HepG2 (cell line): ENCODE data around the gene BCDIN3D. TPM values are rescaled to one million over a fixed set of nuclear protein-coding genes. Genes with fewer than 3 reads are reported as not detected.

ENCODE experiments used
- ATAC-seq: fragments of 200-7000 bp; cut with Tn5 transposase; 3 replicates; pipeline ENCODE4 v1.9.1; 2020; ENCODE audit warnings: mild to moderate bottlenecking, moderate library complexity
- BruUV-seq: library from RNA; stranded (reverse); fragments of 400-500 nt; replicated peaks from 2 replicates; lab custom pipeline; 2021; lab: Mats Ljungman, UMichigan
- CTCF ChIA-PET: fragments of 300-600 bp; formaldehyde crosslinking; extraction: SDS; loops from one replicate; lab custom pipeline; 2021; ENCODE audit warnings: low total read pairs, inconsistent platforms, low intra/inter-chr PET ratio; lab: Yijun Ruan, JAX
- POLR2A ChIA-PET: fragments of 350-600 bp; sonication (Branson Sonifier 250); formaldehyde crosslinking; loops from one replicate; lab custom pipeline; 2020; ENCODE audit warnings: antibody characterized with exemption, inconsistent platforms; lab: Yijun Ruan, JAX
- DNase-seq: peaks from one replicate; pipeline ENCODE4 v3.0.0-alpha.2; 2015; ENCODE audit warnings: low spot score
- FAIRE-seq: peaks from 3 replicates; lab custom pipeline; 2011; peaks lifted over from hg19 to GRCh38; lab: Jason Lieb, UNC
- H2AFZ ChIP-seq: one replicate; pipeline ENCODE4 v1.6.1; 2011; ENCODE audit warnings: low read length, inconsistent platforms
- H3K27ac ChIP-seq: fragments of 300-600 bp; 3 replicates; pipeline ENCODE4 v1.8.0; 2011; ENCODE audit warnings: mixed run types, mild to moderate bottlenecking, mixed read lengths, low read length, inconsistent platforms; ENCODE audit not compliant: insufficient read depth; ENCODE audit errors: extremely low read length
- H3K27me3 ChIP-seq, 2 experiments: fragments of 200-600 bp in 1 of 2; 2 replicates in 1 of 2; 3 replicates in 1 of 2; pipeline versions ENCODE4 v1.6.0 to v1.8.0; 2011; ENCODE audit warnings: low read length in 2 of 2, mild to moderate bottlenecking in 2 of 2, moderate library complexity in 2 of 2, inconsistent platforms in 1 of 2; ENCODE audit not compliant: insufficient read depth in 2 of 2, control insufficient read depth in 1 of 2
- H3K36me3 ChIP-seq, 2 experiments: fragments of 200-600 bp in 1 of 2; replicated peaks in 1 of 2; 2 replicates in 1 of 2; 3 replicates in 1 of 2; pipeline versions ENCODE4 v1.5.1 to v1.8.0; 2011; ENCODE audit warnings: low read length in 2 of 2, inconsistent platforms in 1 of 2; ENCODE audit not compliant: insufficient read depth in 2 of 2, control insufficient read depth in 1 of 2
- H3K4me1 ChIP-seq: 2 replicates; pipeline ENCODE4 v1.5.1; 2012; ENCODE audit warnings: low read length, inconsistent platforms; ENCODE audit not compliant: insufficient read depth
- H3K4me2 ChIP-seq: 2 replicates; pipeline ENCODE4 v1.6.0; 2011; ENCODE audit warnings: low read depth, low read length, inconsistent platforms
- H3K4me3 ChIP-seq, 3 experiments: fragments of 200-600 bp in 1 of 3; sonication (generic), shearing (Covaris generic) in 1 of 3; replicated peaks in 1 of 3; 2 replicates each; pipeline ENCODE4 v1.5.1; 2011 to 2016; ENCODE audit warnings: low read length in 3 of 3, inconsistent platforms in 2 of 3, low read depth in 2 of 3, mild to moderate bottlenecking in 2 of 3, control low read depth in 1 of 3, mixed read lengths in 1 of 3; ENCODE audit not compliant: insufficient read depth in 1 of 3
- H3K79me2 ChIP-seq: one replicate; pipeline ENCODE4 v1.6.1; 2011; ENCODE audit warnings: low read length, inconsistent platforms; ENCODE audit not compliant: insufficient read depth
- H3K9ac ChIP-seq: 2 replicates; pipeline ENCODE4 v1.6.0; 2011; ENCODE audit warnings: mild to moderate bottlenecking, low read depth, low read length, inconsistent platforms; ENCODE audit not compliant: insufficient read depth
- H3K9me3 ChIP-seq: 2 replicates; pipeline ENCODE4 v1.5.1; 2012; ENCODE audit warnings: mild to moderate bottlenecking, low read length
- H4K20me1 ChIP-seq: 2 replicates; pipeline ENCODE4 v1.6.0; 2011; ENCODE audit warnings: inconsistent platforms, mild to moderate bottlenecking, low read length, moderate library complexity; ENCODE audit not compliant: insufficient read depth
- KDM2A ChIP-seq: sonication (generic); formaldehyde crosslinking; IDR thresholded peaks from 2 replicates; pipeline ENCODE4 v1.4.0; 2020; ENCODE audit warnings: low read depth, missing genetic modification reagents, borderline replicate concordance
- NCOR1 ChIP-seq: fragments of 200-600 bp; sonication (generic); IDR thresholded peaks from 2 replicates; pipeline ENCODE4 v1.7.0; 2017; ENCODE audit warnings: antibody characterized with exemption, low read length, borderline replicate concordance
- NFIB ChIP-seq: sonication (generic); formaldehyde crosslinking; IDR thresholded peaks from 2 replicates; pipeline ENCODE4 v1.9.0; 2021; ENCODE audit warnings: missing genetic modification reagents, mild to moderate bottlenecking, borderline replicate concordance
- PHF21A ChIP-seq: sonication (generic); formaldehyde crosslinking; IDR thresholded peaks from 2 replicates; pipeline ENCODE4 v1.5.0; 2020; ENCODE audit warnings: mild to moderate bottlenecking, missing genetic modification reagents
- RARA ChIP-seq: IDR thresholded peaks from 2 replicates; pipeline ENCODE4 v1.6.1; 2016; ENCODE audit warnings: missing genetic modification reagents, missing compliant biosample characterization
- RFX5 ChIP-seq: IDR thresholded peaks from 2 replicates; pipeline ENCODE4 v1.6.1; 2011; ENCODE audit warnings: low read depth, low read length, improper control_type of control experiment
- SMAD9 ChIP-seq: sonication (generic); formaldehyde crosslinking; IDR thresholded peaks from 2 replicates; pipeline ENCODE4 v1.5.1; 2020; ENCODE audit warnings: mild to moderate bottlenecking, missing genetic modification reagents
- THAP8 ChIP-seq: sonication (generic); formaldehyde crosslinking; IDR thresholded peaks from 2 replicates; pipeline ENCODE4 v1.5.1; 2020; ENCODE audit warnings: missing genetic modification reagents, mild to moderate bottlenecking, borderline replicate concordance
- ZBTB20 ChIP-seq: sonication (generic); formaldehyde crosslinking; IDR thresholded peaks from 2 replicates; pipeline ENCODE4 v1.8.1; 2023; ENCODE audit warnings: missing genetic modification reagents, low read depth, mild to moderate bottlenecking, borderline replicate concordance
- ZKSCAN5 ChIP-seq: sonication (generic); formaldehyde crosslinking; IDR thresholded peaks from 2 replicates; pipeline ENCODE4 v1.5.1; 2020; ENCODE audit warnings: mild to moderate bottlenecking, missing genetic modification reagents
- ZNF264 ChIP-seq: sonication (generic); formaldehyde crosslinking; IDR thresholded peaks from 2 replicates; pipeline ENCODE4 v1.4.0; 2020; ENCODE audit warnings: missing genetic modification reagents
- ZNF503 ChIP-seq: sonication (generic); formaldehyde crosslinking; IDR thresholded peaks from 2 replicates; pipeline ENCODE4 v1.4.0; 2020; ENCODE audit warnings: missing genetic modification reagents
- ZNF550 ChIP-seq: sonication (generic); formaldehyde crosslinking; IDR thresholded peaks from 2 replicates; pipeline ENCODE4 v1.4.0; 2020; ENCODE audit warnings: mild to moderate bottlenecking, missing genetic modification reagents, borderline replicate concordance
- ZNF788 ChIP-seq: sonication (generic); formaldehyde crosslinking; IDR thresholded peaks from 2 replicates; pipeline ENCODE4 v1.5.0; 2020; ENCODE audit warnings: mild to moderate bottlenecking, missing genetic modification reagents, borderline replicate concordance
- WGBS: methylation state at CpG from one replicate; pipeline ENCODE4 v1.1.6; 2017; ENCODE audit warnings: low lambda C conversion rate; 5-methylcytosine and 5-hydroxymethylcytosine counted together
- in situ Hi-C: cut with HindIII; loops from 2 replicates; pipeline ENCODE4 v1.10.0; 2017; ENCODE audit warnings: low pct_unique_long_range_greater_than_20kb; ENCODE audit not compliant: extremely low pct_ligation_motif_present
- intact Hi-C: fragments of 100-400 bp; cut with micrococcal nuclease; formaldehyde crosslinking; loops from one replicate; pipeline ENCODE4 v1.10.0; 2022; ENCODE audit not compliant: unreplicated experiment
- polyA plus RNA-seq, 8 experiments: library from polyadenylated mRNA; depleted of rRNA in 3 of 8; stranded (reverse) in 7 of 8; unstranded in 1 of 8; fragments of >200 nt; fragmentation: Illumina TruSeq in 4 of 8; extraction: Trizol in 4 of 8; gene quantifications; 2 replicates each; pipeline versions ENCODE4 v1.2.1 to v1.2.3, GENCODE V29; 2011 to 2016; ENCODE audit warnings: low read depth in 4 of 8, missing spikeins in 1 of 8, mixed read lengths in 1 of 8; ENCODE audit not compliant: insufficient read depth in 1 of 8
- total RNA-seq, 5 experiments: library from RNA; depleted of rRNA; stranded (reverse); fragments of >200 nt; fragmentation: Illumina TruSeq; extraction: Trizol; gene quantifications; 2 replicates each; pipeline ENCODE4 v1.2.3, GENCODE V29; 2016; ENCODE audit warnings: low read depth in 1 of 5

BCDIN3D gene
- total and polyA plus RNA-seq, 2 of the 13 experiments (the other 11 are each of a cell fraction or from before 2014, with no cell fraction given) = 2.2 to 2.5 TPM

- no peak for TF ChIP-seq RFX5
- TF ChIP-seq RARA (CRISPR knock-in tag) = no peak
- TF ChIP-seq ZKSCAN5 (CRISPR knock-in tag) = no peak
- TF ChIP-seq NFIB = no peak
- TF ChIP-seq ZNF264 = no peak
- TF ChIP-seq KDM2A (CRISPR knock-in tag) = no peak
- TF ChIP-seq THAP8 (CRISPR knock-in tag) = no peak
- no peak for TF ChIP-seq PHF21A (CRISPR knock-in tag)
- no peak for TF ChIP-seq NCOR1
- intact Hi-C loops = no loop called here
- 83% methylated on average over 3 of the region's 7 CpGs for WGBS
- ChIA-PET CTCF (no interaction called here), POLR2A (no interaction called here)
- Histone ChIP-seq H3K4me2 (no peak overlapping the region), H3K9ac (no peak overlapping the region), H3K4me3 (no peak overlapping the region), H3K27me3 (no peaks in the 10 kb centered on the region), H3K27ac (no peak overlapping the region), H2AFZ (no peak overlapping the region), H4K20me1 (no peaks in the 10 kb centered on the region), H3K4me1 (no peaks in the 10 kb centered on the region), H3K79me2 (no peaks in the 10 kb centered on the region), H3K36me3 (peaks cover 9 to 38% of the 10 kb centered on the region in 2 experiments; a peak in 4 of 5 replicates), H3K9me3 (no peaks in the 10 kb centered on the region)
- FAIRE-seq (no peak), DNase-seq (no peak), ATAC-seq (no peak)
- BruUV-seq = no TSS peak
- in situ Hi-C loops = no loop called here
Measured at GRCh38 chr12:49806877-49807276, 36.0 kb downstream of the BCDIN3D start.

- ChIA-PET CTCF (no interaction called here), POLR2A (no interaction called here)
- in situ Hi-C loops = no loop called here
- no peaks in the 10 kb centered on the region for H3K79me2 ChIP-seq
- H3K27me3 ChIP-seq = no peaks in the 10 kb centered on the region
- H2AFZ ChIP-seq = no peak overlapping the region
- H3K4me1 ChIP-seq = peaks cover 3% of the 10 kb centered on the region
- no peaks in the 10 kb centered on the region for H4K20me1 ChIP-seq
- FAIRE-seq (no peak), ATAC-seq (no peak), DNase-seq (no peak)
- no peaks in the 10 kb centered on the region for H3K9me3 ChIP-seq
- no peak overlapping the region for H3K27ac ChIP-seq
- WGBS = 93% methylated on average over 7 of the region's 7 CpGs
- H3K36me3 ChIP-seq = peaks cover 12 to 43% of the 10 kb centered on the region in 2 experiments; a peak in 4 of 5 replicates
- no TSS peak for BruUV-seq
- H3K4me2 ChIP-seq = no peak overlapping the region
- no peak overlapping the region for H3K4me3 ChIP-seq
- no peak overlapping the region for H3K9ac ChIP-seq
- intact Hi-C loops = no loop called here
- TF ChIP-seq ZNF503 (no peak), ZBTB20 (CRISPR knock-in tag) (no peak), SMAD9 (no peak), ZNF550 (CRISPR knock-in tag) (no peak), ZNF788 (CRISPR knock-in tag) (no peak)
Measured at GRCh38 chr12:49806321-49806813, 36.5 kb downstream of the BCDIN3D start.
